ENCODE measurements around the gene INTS7.

DNA sequence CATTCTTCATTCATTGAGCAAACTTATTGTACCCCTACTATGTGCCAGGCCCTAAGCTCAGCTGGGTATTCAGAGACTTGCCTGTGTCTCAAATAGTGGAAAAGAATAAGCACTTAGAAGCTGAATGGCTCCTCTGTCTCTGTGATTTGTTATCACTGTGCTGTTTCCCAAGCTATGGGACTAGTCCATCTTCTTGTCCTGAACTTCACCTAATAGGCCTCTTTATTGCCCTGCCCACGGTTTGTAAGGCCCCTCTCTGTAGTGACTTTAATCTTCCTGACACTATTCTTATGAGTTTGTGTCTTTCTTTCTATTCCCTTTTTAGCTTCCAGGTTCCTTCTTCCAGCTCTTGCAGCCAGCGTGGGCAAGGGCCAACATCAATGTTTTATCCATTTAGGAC lies 119.4 kb downstream of the INTS7 start:
- TF ChIP-seq, protein P1, sequence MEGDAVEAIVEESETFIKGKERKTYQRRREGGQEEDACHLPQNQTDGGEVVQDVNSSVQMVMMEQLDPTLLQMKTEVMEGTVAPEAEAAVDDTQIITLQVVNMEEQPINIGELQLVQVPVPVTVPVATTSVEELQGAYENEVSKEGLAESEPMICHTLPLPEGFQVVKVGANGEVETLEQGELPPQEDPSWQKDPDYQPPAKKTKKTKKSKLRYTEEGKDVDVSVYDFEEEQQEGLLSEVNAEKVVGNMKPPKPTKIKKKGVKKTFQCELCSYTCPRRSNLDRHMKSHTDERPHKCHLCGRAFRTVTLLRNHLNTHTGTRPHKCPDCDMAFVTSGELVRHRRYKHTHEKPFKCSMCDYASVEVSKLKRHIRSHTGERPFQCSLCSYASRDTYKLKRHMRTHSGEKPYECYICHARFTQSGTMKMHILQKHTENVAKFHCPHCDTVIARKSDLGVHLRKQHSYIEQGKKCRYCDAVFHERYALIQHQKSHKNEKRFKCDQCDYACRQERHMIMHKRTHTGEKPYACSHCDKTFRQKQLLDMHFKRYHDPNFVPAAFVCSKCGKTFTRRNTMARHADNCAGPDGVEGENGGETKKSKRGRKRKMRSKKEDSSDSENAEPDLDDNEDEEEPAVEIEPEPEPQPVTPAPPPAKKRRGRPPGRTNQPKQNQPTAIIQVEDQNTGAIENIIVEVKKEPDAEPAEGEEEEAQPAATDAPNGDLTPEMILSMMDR (IDR thresholded peaks at IDR 0.05) = no peak
- TF ChIP-seq, protein P2, sequence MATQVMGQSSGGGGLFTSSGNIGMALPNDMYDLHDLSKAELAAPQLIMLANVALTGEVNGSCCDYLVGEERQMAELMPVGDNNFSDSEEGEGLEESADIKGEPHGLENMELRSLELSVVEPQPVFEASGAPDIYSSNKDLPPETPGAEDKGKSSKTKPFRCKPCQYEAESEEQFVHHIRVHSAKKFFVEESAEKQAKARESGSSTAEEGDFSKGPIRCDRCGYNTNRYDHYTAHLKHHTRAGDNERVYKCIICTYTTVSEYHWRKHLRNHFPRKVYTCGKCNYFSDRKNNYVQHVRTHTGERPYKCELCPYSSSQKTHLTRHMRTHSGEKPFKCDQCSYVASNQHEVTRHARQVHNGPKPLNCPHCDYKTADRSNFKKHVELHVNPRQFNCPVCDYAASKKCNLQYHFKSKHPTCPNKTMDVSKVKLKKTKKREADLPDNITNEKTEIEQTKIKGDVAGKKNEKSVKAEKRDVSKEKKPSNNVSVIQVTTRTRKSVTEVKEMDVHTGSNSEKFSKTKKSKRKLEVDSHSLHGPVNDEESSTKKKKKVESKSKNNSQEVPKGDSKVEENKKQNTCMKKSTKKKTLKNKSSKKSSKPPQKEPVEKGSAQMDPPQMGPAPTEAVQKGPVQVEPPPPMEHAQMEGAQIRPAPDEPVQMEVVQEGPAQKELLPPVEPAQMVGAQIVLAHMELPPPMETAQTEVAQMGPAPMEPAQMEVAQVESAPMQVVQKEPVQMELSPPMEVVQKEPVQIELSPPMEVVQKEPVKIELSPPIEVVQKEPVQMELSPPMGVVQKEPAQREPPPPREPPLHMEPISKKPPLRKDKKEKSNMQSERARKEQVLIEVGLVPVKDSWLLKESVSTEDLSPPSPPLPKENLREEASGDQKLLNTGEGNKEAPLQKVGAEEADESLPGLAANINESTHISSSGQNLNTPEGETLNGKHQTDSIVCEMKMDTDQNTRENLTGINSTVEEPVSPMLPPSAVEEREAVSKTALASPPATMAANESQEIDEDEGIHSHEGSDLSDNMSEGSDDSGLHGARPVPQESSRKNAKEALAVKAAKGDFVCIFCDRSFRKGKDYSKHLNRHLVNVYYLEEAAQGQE (IDR thresholded peaks at IDR 0.05; ENCODE audit: insufficient read depth in 1 of 2, low read depth in 2 of 2, low read length in 1 of 2) = no peak
- TF ChIP-seq POLR2AphosphoS5 (IDR thresholded peaks at IDR 0.05; ENCODE audit: low read depth, low read length) = no peak
